ENCODE measurements around the gene ATOH1. TPM values are rescaled to one million over a fixed set of nuclear protein-coding genes. Genes with fewer than 3 reads are reported as not detected.

Gene ATOH1
- total and polyA plus RNA-seq, 2 experiments from 2014 or later, result 0.24 to 0.69 TPM

DNA sequence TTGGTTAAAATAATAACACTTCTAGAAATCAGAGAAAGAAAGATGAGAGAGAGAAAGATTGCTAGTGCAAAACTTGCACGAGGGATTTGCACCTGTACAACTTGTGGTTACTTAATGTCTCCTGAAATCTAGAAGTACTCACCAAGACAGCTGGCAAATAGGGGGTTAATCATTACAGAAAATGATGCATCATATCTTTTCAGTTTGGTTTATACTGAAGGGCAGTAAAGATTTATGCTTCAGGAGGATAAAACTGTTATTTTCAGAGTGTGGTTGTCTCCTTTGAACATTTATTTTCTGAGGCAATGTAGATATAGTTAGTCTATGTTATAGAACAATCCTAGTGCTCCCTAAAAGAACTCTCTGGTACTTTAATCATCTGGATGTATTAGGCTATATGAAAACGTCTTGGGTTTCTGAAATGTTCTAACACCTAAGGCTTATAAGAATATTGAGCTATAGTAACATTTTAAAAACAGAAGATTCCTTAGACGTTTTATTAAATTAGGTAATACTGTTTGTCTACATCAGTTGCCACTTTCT is 13.3 kb downstream of the ATOH1 start:
- Histone ChIP-seq H2AFZ (no peak overlapping the region), H3K4me3 (no peak overlapping the region), H3K4me2 (no peak overlapping the region), H3F3A (replicated peaks; ENCODE audit: low read depth) (no peaks in the 10 kb centered on the region), H3K27ac (ENCODE audit: low read depth) (no peak overlapping the region), H3K4me1 (ENCODE audit: insufficient read depth) (no peaks in the 10 kb centered on the region), H3K79me2 (replicated peaks; ENCODE audit: insufficient read depth) (no peaks in the 10 kb centered on the region), H4K20me1 (replicated peaks; ENCODE audit: insufficient read depth) (no peaks in the 10 kb centered on the region), H3K9me2 (ENCODE audit: insufficient read depth) (no peaks in the 10 kb centered on the region), H3K36me3 (ENCODE audit: insufficient read depth) (no peaks in the 10 kb centered on the region), H3K27me3 (ENCODE audit: insufficient read depth) (peaks cover 15% of the 10 kb centered on the region)
- no peak for DNase-seq (ENCODE audit: low spot score)
- peaks cover 12% of the 10 kb centered on the region for H3K27me3 Mint-ChIP-seq (ENCODE audit: insufficient read depth, low read depth, poor library complexity)
- no peaks in the 10 kb centered on the region for H3K9me3 Mint-ChIP-seq
- no peaks in the 10 kb centered on the region for H3K36me3 Mint-ChIP-seq (ENCODE audit: low read depth)
- no peaks in the 10 kb centered on the region; the same call in 2 of the 3 replicates for H3K4me1 Mint-ChIP-seq
- H3K4me3 Mint-ChIP-seq, result no peak overlapping the region
- TF ChIP-seq POLR2AphosphoS5 (IDR thresholded peaks at IDR 0.05; ENCODE audit: low read depth) (no peak), STAT1 (IDR thresholded peaks at IDR 0.05; ENCODE audit: unreplicated experiment) (no peak)
- H3K27ac Mint-ChIP-seq, result no peak overlapping the region
- no peak for ATAC-seq

- H4K20me1 ChIP-seq (replicated peaks; ENCODE audit: insufficient read depth), result no peaks in the 10 kb centered on the region
- Mint-ChIP-seq H3K4me3 (no peak overlapping the region), H3K9me3 (no peaks in the 10 kb centered on the region), H3K27me3 (ENCODE audit: insufficient read depth, low read depth, poor library complexity) (peaks cover 11% of the 10 kb centered on the region), H3K4me1 (no peaks in the 10 kb centered on the region; the same call in 2 of the 3 replicates), H3K36me3 (ENCODE audit: low read depth) (no peaks in the 10 kb centered on the region), H3K27ac (no peak overlapping the region)
- no peak for ATAC-seq
- H3K4me3 ChIP-seq, result no peak overlapping the region
- no peaks in the 10 kb centered on the region for H3F3A ChIP-seq (replicated peaks; ENCODE audit: low read depth)
- no peak overlapping the region for H3K4me2 ChIP-seq
- H3K36me3 ChIP-seq (ENCODE audit: insufficient read depth), result no peaks in the 10 kb centered on the region
- peaks cover 6% of the 10 kb centered on the region; the same call in 1 of the 2 replicates for H3K27me3 ChIP-seq (ENCODE audit: insufficient read depth)
- no peak overlapping the region for H3K27ac ChIP-seq (ENCODE audit: low read depth)
- no peak for DNase-seq (ENCODE audit: low spot score)
- no peaks in the 10 kb centered on the region for H3K4me1 ChIP-seq (ENCODE audit: insufficient read depth)
- H3K9me2 ChIP-seq (ENCODE audit: insufficient read depth), result no peaks in the 10 kb centered on the region
- peak overlapping the region; percentile 78; the same call in 1 of the 2 replicates for H2AFZ ChIP-seq
- H3K79me2 ChIP-seq (replicated peaks; ENCODE audit: insufficient read depth), result no peaks in the 10 kb centered on the region
- TF ChIP-seq POLR2AphosphoS5 (IDR thresholded peaks at IDR 0.05; ENCODE audit: low read depth) (no peak), CTCF (conservative IDR thresholded peaks at IDR 0.05; ENCODE audit: low read depth in 2 of 2) (no peak), EZH2 (IDR thresholded peaks at IDR 0.05; ENCODE audit: low read depth, unreplicated experiment) (no peak)
These were observed 14.2 kb downstream of the ATOH1 start for GRCh38 chr4:93842601-93843252.

DNA sequence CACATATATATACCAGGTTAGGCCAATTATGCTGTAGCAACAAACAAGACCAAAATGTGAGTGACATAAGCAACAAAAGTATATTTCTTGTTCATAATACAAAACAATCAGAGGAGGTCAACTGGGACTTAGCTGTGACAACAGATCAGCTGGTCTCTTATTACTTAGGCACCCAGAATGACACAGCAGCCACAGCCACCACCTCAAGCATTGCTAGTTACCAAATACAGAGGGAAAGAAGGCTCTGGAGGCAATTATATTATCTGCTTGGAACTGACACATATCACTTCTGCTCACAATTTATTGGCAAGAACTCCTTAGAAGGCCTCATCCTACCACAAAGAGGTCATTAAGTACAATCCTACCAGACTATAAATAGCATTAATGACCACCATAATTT is 15.2 kb downstream of the ATOH1 start:
- Histone ChIP-seq H3F3A (replicated peaks; ENCODE audit: low read depth) (no peaks in the 10 kb centered on the region), H3K4me3 (no peak overlapping the region), H3K36me3 (ENCODE audit: insufficient read depth) (no peaks in the 10 kb centered on the region), H3K4me1 (ENCODE audit: insufficient read depth) (no peaks in the 10 kb centered on the region), H3K27me3 (ENCODE audit: insufficient read depth) (no peaks in the 10 kb centered on the region; the same call in 1 of the 2 replicates), H3K79me2 (replicated peaks; ENCODE audit: insufficient read depth) (no peaks in the 10 kb centered on the region), H3K27ac (ENCODE audit: low read depth) (no peak overlapping the region), H3K4me2 (no peak overlapping the region), H4K20me1 (replicated peaks; ENCODE audit: insufficient read depth) (no peaks in the 10 kb centered on the region), H3K9me2 (ENCODE audit: insufficient read depth) (no peaks in the 10 kb centered on the region), H2AFZ (no peak overlapping the region)
- Mint-ChIP-seq H3K4me1 (no peaks in the 10 kb centered on the region; the same call in 2 of the 3 replicates), H3K36me3 (ENCODE audit: low read depth) (no peaks in the 10 kb centered on the region), H3K27me3 (ENCODE audit: insufficient read depth, low read depth, poor library complexity) (peaks cover 7% of the 10 kb centered on the region), H3K4me3 (no peak overlapping the region), H3K9me3 (no peaks in the 10 kb centered on the region), H3K27ac (no peak overlapping the region)
- no peak for DNase-seq (ENCODE audit: low spot score)
- TF ChIP-seq ETS1 (IDR thresholded peaks at IDR 0.05) (no peak), POLR2AphosphoS5 (IDR thresholded peaks at IDR 0.05; ENCODE audit: low read depth) (no peak)
- no peak for ATAC-seq
